BLaER1 (cell line): ENCODE data around the gene PRDM8.

ENCODE experiments used
- H3K27ac ChIP-seq: shearing (Covaris generic); formaldehyde crosslinking; 2 replicates; pipeline ENCODE4 v1.8.1; 2022
- H3K27me3 ChIP-seq: shearing (Covaris generic); formaldehyde crosslinking; 2 replicates; pipeline ENCODE4 v1.8.1; 2022
- H3K36me3 ChIP-seq: shearing (Covaris generic); formaldehyde crosslinking; 2 replicates; pipeline ENCODE4 v1.8.1; 2022
- H3K4me1 ChIP-seq: shearing (Covaris generic); formaldehyde crosslinking; 2 replicates; pipeline ENCODE4 v1.8.1; 2022
- H3K4me2 ChIP-seq: shearing (Covaris generic); formaldehyde crosslinking; 2 replicates; pipeline ENCODE4 v1.8.1; 2022
- H3K4me3 ChIP-seq: shearing (Covaris generic); formaldehyde crosslinking; 2 replicates; pipeline ENCODE4 v1.8.1; 2022
- H3K9ac ChIP-seq: shearing (Covaris generic); formaldehyde crosslinking; 2 replicates; pipeline ENCODE4 v1.8.1; 2022
- H3K9me3 ChIP-seq: shearing (Covaris generic); formaldehyde crosslinking; 2 replicates; pipeline ENCODE4 v1.8.1; 2022
- H4K20me1 ChIP-seq: shearing (Covaris generic); formaldehyde crosslinking; 2 replicates; pipeline ENCODE4 v1.8.1; 2022
- Cebpa-rat ChIP-seq: shearing (Covaris generic); IDR thresholded peaks from 2 replicates; pipeline ENCODE4 v1.8.1; 2022

Gene PRDM8

GRCh38 chr4:80188801-80189458 is 8.4 kb upstream of the PRDM8 start:
- H3K9me3 ChIP-seq: peaks cover 30% of the 10 kb centered on the region

GRCh38 chr4:80189581-80189955 is 7.7 kb upstream of the PRDM8 start:
- Histone ChIP-seq H3K27ac (no peak overlapping the region), H4K20me1 (no peaks in the 10 kb centered on the region), H3K4me1 (peaks cover 7% of the 10 kb centered on the region; the same call in 1 of the 2 replicates), H3K36me3 (peaks cover 4% of the 10 kb centered on the region; the same call in 1 of the 2 replicates), H3K4me3 (no peak overlapping the region), H3K27me3 (no peaks in the 10 kb centered on the region), H3K4me2 (no peak overlapping the region), H3K9me3 (peaks cover 24% of the 10 kb centered on the region), H3K9ac (no peak overlapping the region)
- TF ChIP-seq Cebpa-rat: no peak

More at GRCh38 chr4:80188801-80189458, 8.4 kb upstream of the PRDM8 start:
- H3K4me3 ChIP-seq: no peak overlapping the region
- H3K4me1 ChIP-seq: peaks cover 7% of the 10 kb centered on the region; the same call in 1 of the 2 replicates
- peaks cover 4% of the 10 kb centered on the region; the same call in 1 of the 2 replicates for H3K36me3 ChIP-seq
- no peaks in the 10 kb centered on the region for H4K20me1 ChIP-seq
- TF ChIP-seq Cebpa-rat: no peak
- no peaks in the 10 kb centered on the region for H3K27me3 ChIP-seq
- H3K4me2 ChIP-seq: no peak overlapping the region
- H3K27ac ChIP-seq: no peak overlapping the region
- no peak overlapping the region for H3K9ac ChIP-seq

GRCh38 chr4:80189956-80190677 is 7.2 kb upstream of the PRDM8 start:
- Histone ChIP-seq H3K9me3 (peaks cover 18% of the 10 kb centered on the region), H3K9ac (no peak overlapping the region), H3K4me3 (no peak overlapping the region), H3K27me3 (peaks cover 1% of the 10 kb centered on the region; the same call in 1 of the 2 replicates), H3K4me2 (no peak overlapping the region), H4K20me1 (no peaks in the 10 kb centered on the region), H3K4me1 (peaks cover 3% of the 10 kb centered on the region; the same call in 1 of the 2 replicates), H3K36me3 (peaks cover 4% of the 10 kb centered on the region; the same call in 1 of the 2 replicates), H3K27ac (no peak overlapping the region)
- no peak for TF ChIP-seq Cebpa-rat

- Histone ChIP-seq H3K9ac (no peak overlapping the region), H3K4me2 (no peak overlapping the region), H4K20me1 (no peaks in the 10 kb centered on the region), H3K9me3 (0 out of 2 replicates have a peak, but pooled peaks cover 10% of the 10 kb centered on the region), H3K4me3 (no peak overlapping the region), H3K4me1 (peaks cover 23% of the 10 kb centered on the region), H3K27ac (no peak overlapping the region), H3K27me3 (peaks cover 22% of the 10 kb centered on the region; the same call in 1 of the 2 replicates), H3K36me3 (peaks cover 4% of the 10 kb centered on the region; the same call in 1 of the 2 replicates)
- TF ChIP-seq Cebpa-rat: no peak
Observed at GRCh38 chr4:80192252-80192866, 4.9 kb upstream of the PRDM8 start.

- Histone ChIP-seq H3K4me3 (no peak overlapping the region), H3K9me3 (0 out of 2 replicates have a peak, but pooled peaks cover 10% of the 10 kb centered on the region), H3K9ac (no peak overlapping the region), H3K4me2 (no peak overlapping the region), H3K27ac (no peak overlapping the region), H4K20me1 (no peaks in the 10 kb centered on the region), H3K36me3 (peaks cover 4% of the 10 kb centered on the region; the same call in 1 of the 2 replicates), H3K4me1 (peaks cover 28% of the 10 kb centered on the region), H3K27me3 (peaks cover 27% of the 10 kb centered on the region)
- TF ChIP-seq Cebpa-rat: no peak
Observed at GRCh38 chr4:80192937-80193336, 4.4 kb upstream of the PRDM8 start.

GRCh38 chr4:80195441-80196140 is 1.7 kb upstream of the PRDM8 start:
- H3K27me3 ChIP-seq: peaks cover 47% of the 10 kb centered on the region
- H3K9ac ChIP-seq: peak overlapping the region; percentile 68; the same call in 1 of the 2 replicates
- peak overlapping the region; percentile 100 for H3K4me2 ChIP-seq
- TF ChIP-seq Cebpa-rat: no peak
- H3K9me3 ChIP-seq: no peaks in the 10 kb centered on the region
- peaks cover 38% of the 10 kb centered on the region for H3K4me1 ChIP-seq
- H3K4me3 ChIP-seq: peak overlapping the region; percentile 69
- no peaks in the 10 kb centered on the region; the same call in 1 of the 2 replicates for H4K20me1 ChIP-seq
- no peak overlapping the region for H3K27ac ChIP-seq
- H3K36me3 ChIP-seq: no peaks in the 10 kb centered on the region

- H3K36me3 ChIP-seq: no peaks in the 10 kb centered on the region
- peaks cover 42% of the 10 kb centered on the region for H3K4me1 ChIP-seq
- peaks cover 52% of the 10 kb centered on the region for H3K27me3 ChIP-seq
- peak overlapping the region; percentile 39 for H3K27ac ChIP-seq
- H3K9me3 ChIP-seq: no peaks in the 10 kb centered on the region
- peak overlapping the region; percentile 100 for H3K4me2 ChIP-seq
- TF ChIP-seq Cebpa-rat: no peak
- H4K20me1 ChIP-seq: peaks cover 4% of the 10 kb centered on the region; the same call in 1 of the 2 replicates
- H3K9ac ChIP-seq: peak overlapping the region; percentile 68
- peak overlapping the region; percentile 69 for H3K4me3 ChIP-seq
Observed at GRCh38 chr4:80196259-80196921, 913 bp upstream of the PRDM8 start.

- TF ChIP-seq Cebpa-rat: no peak
- Histone ChIP-seq H3K4me2 (peak overlapping the region; percentile 100), H3K9ac (peak overlapping the region; percentile 55), H3K9me3 (no peaks in the 10 kb centered on the region), H3K36me3 (no peaks in the 10 kb centered on the region), H3K4me1 (peaks cover 50% of the 10 kb centered on the region), H3K27ac (no peak overlapping the region), H4K20me1 (peaks cover 6% of the 10 kb centered on the region; the same call in 1 of the 2 replicates), H3K27me3 (peaks cover 54% of the 10 kb centered on the region), H3K4me3 (peak overlapping the region; percentile 69)
Observed at GRCh38 chr4:80197601-80198440, 518 bp downstream of the PRDM8 start.
